ENCODE data around the gene TMEM273.

Gene TMEM273

DNA sequence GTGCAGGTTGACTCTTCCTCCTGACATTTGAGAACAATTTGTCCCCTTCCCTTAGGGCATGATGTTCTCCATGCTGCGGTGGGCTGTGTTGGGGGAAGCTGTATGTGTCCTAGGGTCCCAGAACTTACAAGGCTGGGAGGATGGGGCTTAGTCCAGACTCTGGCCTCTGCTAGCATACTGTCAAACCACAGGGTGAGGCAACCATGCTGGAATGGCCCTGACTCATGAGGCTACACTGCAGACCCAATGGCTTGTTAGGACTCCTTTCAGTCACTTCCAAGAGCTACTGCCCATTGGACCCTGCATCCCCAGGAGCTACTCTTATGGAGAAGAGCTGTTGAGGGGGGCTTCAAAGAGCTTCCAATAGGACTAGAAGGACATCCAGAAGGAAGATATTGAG, 34.2 kb downstream of the TMEM273 start:
- TF ChIP-seq, protein P1, sequence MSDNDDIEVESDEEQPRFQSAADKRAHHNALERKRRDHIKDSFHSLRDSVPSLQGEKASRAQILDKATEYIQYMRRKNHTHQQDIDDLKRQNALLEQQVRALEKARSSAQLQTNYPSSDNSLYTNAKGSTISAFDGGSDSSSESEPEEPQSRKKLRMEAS (IDR thresholded peaks at IDR 0.05): no peak
- no peak for TF ChIP-seq NFIC (IDR thresholded peaks at IDR 0.05)
- no peak for TF ChIP-seq EP300 (IDR thresholded peaks at IDR 0.05; ENCODE audit: borderline replicate concordance)
- TF ChIP-seq, protein P2, sequence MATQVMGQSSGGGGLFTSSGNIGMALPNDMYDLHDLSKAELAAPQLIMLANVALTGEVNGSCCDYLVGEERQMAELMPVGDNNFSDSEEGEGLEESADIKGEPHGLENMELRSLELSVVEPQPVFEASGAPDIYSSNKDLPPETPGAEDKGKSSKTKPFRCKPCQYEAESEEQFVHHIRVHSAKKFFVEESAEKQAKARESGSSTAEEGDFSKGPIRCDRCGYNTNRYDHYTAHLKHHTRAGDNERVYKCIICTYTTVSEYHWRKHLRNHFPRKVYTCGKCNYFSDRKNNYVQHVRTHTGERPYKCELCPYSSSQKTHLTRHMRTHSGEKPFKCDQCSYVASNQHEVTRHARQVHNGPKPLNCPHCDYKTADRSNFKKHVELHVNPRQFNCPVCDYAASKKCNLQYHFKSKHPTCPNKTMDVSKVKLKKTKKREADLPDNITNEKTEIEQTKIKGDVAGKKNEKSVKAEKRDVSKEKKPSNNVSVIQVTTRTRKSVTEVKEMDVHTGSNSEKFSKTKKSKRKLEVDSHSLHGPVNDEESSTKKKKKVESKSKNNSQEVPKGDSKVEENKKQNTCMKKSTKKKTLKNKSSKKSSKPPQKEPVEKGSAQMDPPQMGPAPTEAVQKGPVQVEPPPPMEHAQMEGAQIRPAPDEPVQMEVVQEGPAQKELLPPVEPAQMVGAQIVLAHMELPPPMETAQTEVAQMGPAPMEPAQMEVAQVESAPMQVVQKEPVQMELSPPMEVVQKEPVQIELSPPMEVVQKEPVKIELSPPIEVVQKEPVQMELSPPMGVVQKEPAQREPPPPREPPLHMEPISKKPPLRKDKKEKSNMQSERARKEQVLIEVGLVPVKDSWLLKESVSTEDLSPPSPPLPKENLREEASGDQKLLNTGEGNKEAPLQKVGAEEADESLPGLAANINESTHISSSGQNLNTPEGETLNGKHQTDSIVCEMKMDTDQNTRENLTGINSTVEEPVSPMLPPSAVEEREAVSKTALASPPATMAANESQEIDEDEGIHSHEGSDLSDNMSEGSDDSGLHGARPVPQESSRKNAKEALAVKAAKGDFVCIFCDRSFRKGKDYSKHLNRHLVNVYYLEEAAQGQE (IDR thresholded peaks at IDR 0.05; ENCODE audit: low read depth): no peak
- TF ChIP-seq, protein P3, sequence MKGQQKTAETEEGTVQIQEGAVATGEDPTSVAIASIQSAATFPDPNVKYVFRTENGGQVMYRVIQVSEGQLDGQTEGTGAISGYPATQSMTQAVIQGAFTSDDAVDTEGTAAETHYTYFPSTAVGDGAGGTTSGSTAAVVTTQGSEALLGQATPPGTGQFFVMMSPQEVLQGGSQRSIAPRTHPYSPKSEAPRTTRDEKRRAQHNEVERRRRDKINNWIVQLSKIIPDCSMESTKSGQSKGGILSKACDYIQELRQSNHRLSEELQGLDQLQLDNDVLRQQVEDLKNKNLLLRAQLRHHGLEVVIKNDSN (IDR thresholded peaks at IDR 0.05): no peak
- no peak for TF ChIP-seq FOXM1 (IDR thresholded peaks at IDR 0.05; ENCODE audit: borderline replicate concordance, low read depth)
- no peak for TF ChIP-seq TEAD4 (IDR thresholded peaks at IDR 0.05)
- no peak for TF ChIP-seq EGR1 (IDR thresholded peaks at IDR 0.05)
- TF ChIP-seq TAF1 (IDR thresholded peaks at IDR 0.05; ENCODE audit: low read depth): no peak
- TF ChIP-seq TCF12 (IDR thresholded peaks at IDR 0.05; ENCODE audit: low read depth): no peak
- TF ChIP-seq YY1 (IDR thresholded peaks at IDR 0.05; ENCODE audit: low read depth): no peak
- TF ChIP-seq ZBTB7A (IDR thresholded peaks at IDR 0.05; ENCODE audit: low read depth): no peak
- no peak for TF ChIP-seq CEBPB (IDR thresholded peaks at IDR 0.05)
- no peak for TF ChIP-seq RAD21 (IDR thresholded peaks at IDR 0.05; ENCODE audit: low read depth)
- no peak for TF ChIP-seq CREB1 (IDR thresholded peaks at IDR 0.05; ENCODE audit: low read depth)

DNA sequence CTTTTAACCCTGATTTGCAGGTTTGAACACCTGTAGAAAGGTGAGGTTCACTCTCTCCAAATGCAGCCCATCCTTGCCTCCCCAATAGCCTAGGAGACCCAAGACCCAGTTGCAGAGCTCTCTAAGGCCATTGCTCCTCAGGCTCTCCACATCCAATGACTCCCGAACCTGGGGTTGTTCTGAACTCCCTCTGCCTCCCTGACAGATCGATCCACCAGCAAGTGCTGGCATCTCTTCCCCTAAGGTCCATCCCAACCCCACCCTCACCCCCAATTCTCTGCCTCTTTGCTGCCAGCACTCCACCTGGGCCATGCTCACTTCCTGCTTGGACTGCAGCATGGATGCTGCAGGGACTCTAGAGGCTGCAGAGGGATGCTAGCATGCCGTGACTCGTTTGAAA, 35.1 kb downstream of the TMEM273 start:
- TF ChIP-seq CREB1 (IDR thresholded peaks at IDR 0.05; ENCODE audit: low read depth) (no peak), EGR1 (IDR thresholded peaks at IDR 0.05) (no peak), TCF12 (IDR thresholded peaks at IDR 0.05; ENCODE audit: low read depth) (no peak), RAD21 (IDR thresholded peaks at IDR 0.05; ENCODE audit: low read depth) (no peak)
- TF ChIP-seq, protein P3 (IDR thresholded peaks at IDR 0.05): no peak

DNA sequence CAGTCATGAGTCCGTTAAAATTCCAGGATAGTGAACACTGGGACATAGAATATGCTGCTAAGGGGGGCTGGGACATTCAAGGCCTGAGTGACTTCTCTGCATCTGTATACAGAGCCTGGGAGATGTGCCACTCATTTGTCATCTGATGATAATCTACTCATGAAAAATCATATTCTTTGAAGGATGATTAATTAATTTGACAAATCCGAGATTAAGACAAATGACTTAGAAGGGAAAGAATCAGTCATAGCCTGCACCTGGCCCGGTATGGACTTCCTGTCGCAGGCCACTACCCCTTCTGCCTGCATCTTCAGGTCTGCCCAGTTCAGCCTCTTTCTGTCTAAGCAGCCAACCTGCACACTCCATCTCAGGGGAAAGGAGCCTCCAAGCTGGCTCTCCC, 35.5 kb downstream of the TMEM273 start:
- TF ChIP-seq FOXM1 (IDR thresholded peaks at IDR 0.05; ENCODE audit: borderline replicate concordance, low read depth) (no peak), EGR1 (IDR thresholded peaks at IDR 0.05) (no peak), TEAD4 (IDR thresholded peaks at IDR 0.05) (no peak), RAD21 (IDR thresholded peaks at IDR 0.05; ENCODE audit: low read depth) (no peak), TAF1 (IDR thresholded peaks at IDR 0.05; ENCODE audit: low read depth) (no peak), ZBTB7A (IDR thresholded peaks at IDR 0.05; ENCODE audit: low read depth) (no peak), YY1 (IDR thresholded peaks at IDR 0.05; ENCODE audit: low read depth) (no peak)
- TF ChIP-seq, protein P2 (IDR thresholded peaks at IDR 0.05; ENCODE audit: low read depth): no peak
- TF ChIP-seq, protein P1 (IDR thresholded peaks at IDR 0.05): no peak
- TF ChIP-seq, protein P3 (IDR thresholded peaks at IDR 0.05): no peak

DNA sequence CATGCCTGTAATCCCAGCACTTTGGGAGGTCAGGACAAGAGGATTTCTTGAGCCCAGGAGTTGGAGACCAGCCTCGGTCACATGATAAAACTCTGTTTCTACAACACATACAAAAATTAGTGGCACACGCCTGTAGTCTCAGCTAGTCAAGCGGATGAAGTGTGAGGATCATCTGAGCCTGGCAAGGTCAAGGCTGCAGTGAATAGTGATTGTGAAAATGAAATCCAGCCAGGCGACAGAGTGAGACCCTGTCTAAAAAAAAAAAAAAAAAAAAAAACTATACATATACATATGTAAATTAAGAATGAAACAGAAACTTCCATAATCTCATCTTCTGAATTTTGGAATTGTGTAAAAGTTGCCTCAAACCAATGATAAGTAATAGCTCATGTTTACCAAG, 36.2 kb downstream of the TMEM273 start:
- TF ChIP-seq, protein P2 (IDR thresholded peaks at IDR 0.05; ENCODE audit: low read depth): no peak
- TF ChIP-seq, protein P1 (IDR thresholded peaks at IDR 0.05): no peak
- TF ChIP-seq TAF1 (IDR thresholded peaks at IDR 0.05; ENCODE audit: low read depth) (no peak), YY1 (IDR thresholded peaks at IDR 0.05; ENCODE audit: low read depth) (no peak), TCF12 (IDR thresholded peaks at IDR 0.05; ENCODE audit: low read depth) (no peak), CREB1 (IDR thresholded peaks at IDR 0.05; ENCODE audit: low read depth) (no peak)
